ENCODE data around the gene SGCD.

Gene SGCD

DNA sequence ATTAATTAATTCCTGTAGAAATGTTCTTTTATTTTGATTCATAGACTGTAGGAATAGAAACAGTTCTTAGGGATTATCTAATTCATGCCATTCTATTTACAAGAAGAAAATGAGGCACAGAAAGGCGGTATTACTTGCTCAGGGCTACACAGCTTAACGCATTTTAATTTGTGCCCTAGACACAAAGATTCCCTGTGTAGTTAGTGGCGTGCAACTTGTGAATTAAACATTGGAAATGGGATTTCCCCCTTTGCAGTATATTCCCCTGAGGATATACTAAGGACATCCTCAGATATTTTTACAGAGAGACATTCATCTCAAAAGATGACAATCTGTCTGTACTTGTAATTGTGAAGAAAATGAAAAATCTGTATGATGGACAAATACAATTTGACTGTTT is 108.1 kb downstream of the SGCD start:
- no peak for ATAC-seq

DNA sequence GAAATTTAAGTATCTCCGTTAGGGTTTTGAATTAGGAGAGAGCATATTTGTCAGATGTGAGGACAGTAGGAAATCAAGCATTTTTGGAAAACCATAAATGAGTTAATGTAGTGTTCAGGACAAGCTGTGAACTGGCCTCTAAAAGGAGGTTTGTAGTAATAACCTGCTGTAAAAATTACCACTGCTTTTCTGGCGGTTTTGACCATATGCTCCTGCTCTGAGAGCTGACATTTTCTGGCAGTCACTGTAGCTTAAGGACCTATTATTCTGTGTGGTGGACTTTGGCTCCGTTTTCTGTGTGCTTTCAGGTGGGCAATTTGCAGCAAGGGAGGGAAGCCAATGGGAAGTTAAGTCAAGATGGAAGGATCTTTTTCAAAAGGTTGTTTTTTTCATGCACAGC is 111.1 kb downstream of the SGCD start:
- ATAC-seq = no peak
- no peak for TF ChIP-seq TCF4 (CRISPR knock-in tag; IDR thresholded peaks at IDR 0.05; ENCODE audit: borderline replicate concordance)
- no peak for TF ChIP-seq TOX (CRISPR knock-in tag; IDR thresholded peaks at IDR 0.05; ENCODE audit: borderline replicate concordance)
- no peak for TF ChIP-seq ARNTL (CRISPR knock-in tag; IDR thresholded peaks at IDR 0.05; ENCODE audit: borderline replicate concordance, low read depth)
- no peak for TF ChIP-seq GLIS3 (CRISPR knock-in tag; IDR thresholded peaks at IDR 0.05)
- TF ChIP-seq ISL1 (CRISPR knock-in tag; IDR thresholded peaks at IDR 0.05) = no peak
- no peak for TF ChIP-seq CSDC2 (CRISPR knock-in tag; IDR thresholded peaks at IDR 0.05)
- TF ChIP-seq RARB (CRISPR knock-in tag; IDR thresholded peaks at IDR 0.05) = no peak
- no peak for TF ChIP-seq ZNF8 (CRISPR knock-in tag; IDR thresholded peaks at IDR 0.05)
- TF ChIP-seq, protein P1, sequence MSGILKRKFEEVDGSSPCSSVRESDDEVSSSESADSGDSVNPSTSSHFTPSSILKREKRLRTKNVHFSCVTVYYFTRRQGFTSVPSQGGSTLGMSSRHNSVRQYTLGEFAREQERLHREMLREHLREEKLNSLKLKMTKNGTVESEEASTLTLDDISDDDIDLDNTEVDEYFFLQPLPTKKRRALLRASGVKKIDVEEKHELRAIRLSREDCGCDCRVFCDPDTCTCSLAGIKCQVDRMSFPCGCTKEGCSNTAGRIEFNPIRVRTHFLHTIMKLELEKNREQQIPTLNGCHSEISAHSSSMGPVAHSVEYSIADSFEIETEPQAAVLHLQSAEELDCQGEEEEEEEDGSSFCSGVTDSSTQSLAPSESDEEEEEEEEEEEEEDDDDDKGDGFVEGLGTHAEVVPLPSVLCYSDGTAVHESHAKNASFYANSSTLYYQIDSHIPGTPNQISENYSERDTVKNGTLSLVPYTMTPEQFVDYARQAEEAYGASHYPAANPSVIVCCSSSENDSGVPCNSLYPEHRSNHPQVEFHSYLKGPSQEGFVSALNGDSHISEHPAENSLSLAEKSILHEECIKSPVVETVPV (CRISPR knock-in tag; IDR thresholded peaks at IDR 0.05) = no peak
- TF ChIP-seq, protein P2, sequence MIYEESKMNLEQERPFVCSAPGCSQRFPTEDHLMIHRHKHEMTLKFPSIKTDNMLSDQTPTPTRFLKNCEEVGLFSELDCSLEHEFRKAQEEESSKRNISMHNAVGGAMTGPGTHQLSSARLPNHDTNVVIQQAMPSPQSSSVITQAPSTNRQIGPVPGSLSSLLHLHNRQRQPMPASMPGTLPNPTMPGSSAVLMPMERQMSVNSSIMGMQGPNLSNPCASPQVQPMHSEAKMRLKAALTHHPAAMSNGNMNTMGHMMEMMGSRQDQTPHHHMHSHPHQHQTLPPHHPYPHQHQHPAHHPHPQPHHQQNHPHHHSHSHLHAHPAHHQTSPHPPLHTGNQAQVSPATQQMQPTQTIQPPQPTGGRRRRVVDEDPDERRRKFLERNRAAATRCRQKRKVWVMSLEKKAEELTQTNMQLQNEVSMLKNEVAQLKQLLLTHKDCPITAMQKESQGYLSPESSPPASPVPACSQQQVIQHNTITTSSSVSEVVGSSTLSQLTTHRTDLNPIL (CRISPR knock-in tag; IDR thresholded peaks at IDR 0.05; ENCODE audit: low read depth) = no peak
- no peak for TF ChIP-seq ESRRG (CRISPR knock-in tag; IDR thresholded peaks at IDR 0.05)
- TF ChIP-seq, protein P3, sequence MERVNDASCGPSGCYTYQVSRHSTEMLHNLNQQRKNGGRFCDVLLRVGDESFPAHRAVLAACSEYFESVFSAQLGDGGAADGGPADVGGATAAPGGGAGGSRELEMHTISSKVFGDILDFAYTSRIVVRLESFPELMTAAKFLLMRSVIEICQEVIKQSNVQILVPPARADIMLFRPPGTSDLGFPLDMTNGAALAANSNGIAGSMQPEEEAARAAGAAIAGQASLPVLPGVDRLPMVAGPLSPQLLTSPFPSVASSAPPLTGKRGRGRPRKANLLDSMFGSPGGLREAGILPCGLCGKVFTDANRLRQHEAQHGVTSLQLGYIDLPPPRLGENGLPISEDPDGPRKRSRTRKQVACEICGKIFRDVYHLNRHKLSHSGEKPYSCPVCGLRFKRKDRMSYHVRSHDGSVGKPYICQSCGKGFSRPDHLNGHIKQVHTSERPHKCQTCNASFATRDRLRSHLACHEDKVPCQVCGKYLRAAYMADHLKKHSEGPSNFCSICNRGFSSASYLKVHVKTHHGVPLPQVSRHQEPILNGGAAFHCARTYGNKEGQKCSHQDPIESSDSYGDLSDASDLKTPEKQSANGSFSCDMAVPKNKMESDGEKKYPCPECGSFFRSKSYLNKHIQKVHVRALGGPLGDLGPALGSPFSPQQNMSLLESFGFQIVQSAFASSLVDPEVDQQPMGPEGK (CRISPR knock-in tag; IDR thresholded peaks at IDR 0.05; ENCODE audit: borderline replicate concordance) = no peak
- TF ChIP-seq ZC3H10 (CRISPR knock-in tag; IDR thresholded peaks at IDR 0.05) = no peak

More for the DNA sequence above, 108.1 kb downstream of the SGCD start:
- TF ChIP-seq RARB (CRISPR knock-in tag; IDR thresholded peaks at IDR 0.05) = no peak
- no peak for TF ChIP-seq ZNF70 (CRISPR knock-in tag; IDR thresholded peaks at IDR 0.05)
- no peak for TF ChIP-seq ESRRG (CRISPR knock-in tag; IDR thresholded peaks at IDR 0.05)
- TF ChIP-seq ZFP30 (CRISPR knock-in tag; IDR thresholded peaks at IDR 0.05) = no peak
- no peak for TF ChIP-seq ZFP3 (CRISPR knock-in tag; IDR thresholded peaks at IDR 0.05)
- no peak for TF ChIP-seq BACH2 (CRISPR knock-in tag; IDR thresholded peaks at IDR 0.05; ENCODE audit: borderline replicate concordance)
- TF ChIP-seq PPARA (CRISPR knock-in tag; IDR thresholded peaks at IDR 0.05; ENCODE audit: borderline replicate concordance) = no peak
- TF ChIP-seq, protein P4, sequence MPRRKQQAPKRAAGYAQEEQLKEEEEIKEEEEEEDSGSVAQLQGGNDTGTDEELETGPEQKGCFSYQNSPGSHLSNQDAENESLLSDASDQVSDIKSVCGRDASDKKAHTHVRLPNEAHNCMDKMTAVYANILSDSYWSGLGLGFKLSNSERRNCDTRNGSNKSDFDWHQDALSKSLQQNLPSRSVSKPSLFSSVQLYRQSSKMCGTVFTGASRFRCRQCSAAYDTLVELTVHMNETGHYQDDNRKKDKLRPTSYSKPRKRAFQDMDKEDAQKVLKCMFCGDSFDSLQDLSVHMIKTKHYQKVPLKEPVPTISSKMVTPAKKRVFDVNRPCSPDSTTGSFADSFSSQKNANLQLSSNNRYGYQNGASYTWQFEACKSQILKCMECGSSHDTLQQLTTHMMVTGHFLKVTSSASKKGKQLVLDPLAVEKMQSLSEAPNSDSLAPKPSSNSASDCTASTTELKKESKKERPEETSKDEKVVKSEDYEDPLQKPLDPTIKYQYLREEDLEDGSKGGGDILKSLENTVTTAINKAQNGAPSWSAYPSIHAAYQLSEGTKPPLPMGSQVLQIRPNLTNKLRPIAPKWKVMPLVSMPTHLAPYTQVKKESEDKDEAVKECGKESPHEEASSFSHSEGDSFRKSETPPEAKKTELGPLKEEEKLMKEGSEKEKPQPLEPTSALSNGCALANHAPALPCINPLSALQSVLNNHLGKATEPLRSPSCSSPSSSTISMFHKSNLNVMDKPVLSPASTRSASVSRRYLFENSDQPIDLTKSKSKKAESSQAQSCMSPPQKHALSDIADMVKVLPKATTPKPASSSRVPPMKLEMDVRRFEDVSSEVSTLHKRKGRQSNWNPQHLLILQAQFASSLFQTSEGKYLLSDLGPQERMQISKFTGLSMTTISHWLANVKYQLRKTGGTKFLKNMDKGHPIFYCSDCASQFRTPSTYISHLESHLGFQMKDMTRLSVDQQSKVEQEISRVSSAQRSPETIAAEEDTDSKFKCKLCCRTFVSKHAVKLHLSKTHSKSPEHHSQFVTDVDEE (CRISPR knock-in tag; IDR thresholded peaks at IDR 0.05) = no peak
- no peak for TF ChIP-seq ZNF565 (CRISPR knock-in tag; conservative IDR thresholded peaks at IDR 0.05; ENCODE audit: low read depth)
- TF ChIP-seq ARNTL (CRISPR knock-in tag; IDR thresholded peaks at IDR 0.05; ENCODE audit: borderline replicate concordance, low read depth) = no peak

DNA sequence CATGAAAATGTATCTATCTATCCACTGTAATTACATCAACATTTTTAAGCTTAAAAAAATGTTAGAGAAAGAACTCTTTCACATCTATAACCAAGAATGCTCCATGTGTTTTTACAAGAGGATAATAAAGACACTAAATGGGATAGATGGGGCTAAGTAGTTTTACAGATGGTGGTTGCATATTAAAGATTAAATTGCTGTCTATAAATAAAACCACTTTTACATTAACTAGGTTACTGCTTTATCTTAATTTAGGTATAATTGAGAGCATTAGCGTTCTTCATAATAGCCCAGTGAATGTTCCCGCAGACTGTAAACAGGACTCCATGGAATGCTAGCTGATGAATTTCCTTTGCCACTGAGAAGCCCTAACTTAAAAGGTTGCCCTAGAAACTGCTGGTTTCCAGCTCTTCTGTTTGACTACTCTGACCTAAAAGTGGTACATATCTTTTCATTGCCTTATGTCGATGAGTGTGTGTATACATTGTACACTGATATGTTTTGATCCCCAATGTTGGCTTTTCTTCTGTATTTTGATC is 117.9 kb downstream of the SGCD start:
- ATAC-seq = peak; percentile 33; the same call in 1 of the 3 replicates
- TF ChIP-seq CSDC2 (CRISPR knock-in tag; IDR thresholded peaks at IDR 0.05) = peak; percentile 89; the same call in 1 of the 2 replicates
- TF ChIP-seq ZNF70 (CRISPR knock-in tag; IDR thresholded peaks at IDR 0.05) = no peak; the same call in 1 of the 2 replicates
- TF ChIP-seq ZNF8 (CRISPR knock-in tag; IDR thresholded peaks at IDR 0.05) = peak; percentile 58; the same call in 1 of the 2 replicates
- TF ChIP-seq GLIS3 (CRISPR knock-in tag; IDR thresholded peaks at IDR 0.05) = peak; percentile 97
- peak; percentile 96 for TF ChIP-seq TCF4 (CRISPR knock-in tag; IDR thresholded peaks at IDR 0.05; ENCODE audit: borderline replicate concordance)
- TF ChIP-seq, protein P1 (CRISPR knock-in tag; IDR thresholded peaks at IDR 0.05) = peak; percentile 99
- TF ChIP-seq ZFP3 (CRISPR knock-in tag; IDR thresholded peaks at IDR 0.05) = peak; percentile 82
- no peak for TF ChIP-seq ZNF565 (CRISPR knock-in tag; conservative IDR thresholded peaks at IDR 0.05; ENCODE audit: low read depth)
- peak; percentile 94 for TF ChIP-seq SNAI2 (CRISPR knock-in tag; IDR thresholded peaks at IDR 0.05)
- TF ChIP-seq ESRRG (CRISPR knock-in tag; IDR thresholded peaks at IDR 0.05) = peak; percentile 98
- TF ChIP-seq, protein P3 (CRISPR knock-in tag; IDR thresholded peaks at IDR 0.05; ENCODE audit: borderline replicate concordance) = peak; percentile 92
- TF ChIP-seq TOX (CRISPR knock-in tag; IDR thresholded peaks at IDR 0.05; ENCODE audit: borderline replicate concordance) = no peak
- no peak for TF ChIP-seq BACH2 (CRISPR knock-in tag; IDR thresholded peaks at IDR 0.05; ENCODE audit: borderline replicate concordance)
- TF ChIP-seq OSR1 (CRISPR knock-in tag; IDR thresholded peaks at IDR 0.05) = no peak
- no peak for TF ChIP-seq ZFP30 (CRISPR knock-in tag; IDR thresholded peaks at IDR 0.05)
- TF ChIP-seq RARB (CRISPR knock-in tag; IDR thresholded peaks at IDR 0.05) = no peak
- TF ChIP-seq, protein P2 (CRISPR knock-in tag; IDR thresholded peaks at IDR 0.05; ENCODE audit: low read depth) = peak; percentile 97
- no peak for TF ChIP-seq PPARA (CRISPR knock-in tag; IDR thresholded peaks at IDR 0.05; ENCODE audit: borderline replicate concordance)
- peak; percentile 79; the same call in 1 of the 2 replicates for TF ChIP-seq ZC3H10 (CRISPR knock-in tag; IDR thresholded peaks at IDR 0.05)
